T47D (cell line): ENCODE results near the gene BCL11B.

ENCODE experiments used
- DNase-seq, 2 experiments: peaks; one replicate each; pipeline versions ENCODE4 v3.0.0 to v3.0.0-alpha.2; 2011 to 2012; ENCODE audit warnings: low read depth in 1 of 2, low spot score in 1 of 2
- JUND ChIP-seq: IDR thresholded peaks from 2 replicates; pipeline ENCODE4 v1.6.1; 2012; ENCODE audit warnings: low read depth
- in situ Hi-C: cut with HindIII; loops from 2 replicates; pipeline ENCODE4 v1.10.0; 2016; ENCODE audit warnings: low sequenced_read_pairs, low pct_unique_long_range_greater_than_20kb

Gene BCL11B

GRCh38 chr14:99131632-99132271 lies 140.2 kb downstream of the BCL11B start:
- no peak for DNase-seq
- in situ Hi-C loops: no loop called here
- TF ChIP-seq JUND: no peak

DNA sequence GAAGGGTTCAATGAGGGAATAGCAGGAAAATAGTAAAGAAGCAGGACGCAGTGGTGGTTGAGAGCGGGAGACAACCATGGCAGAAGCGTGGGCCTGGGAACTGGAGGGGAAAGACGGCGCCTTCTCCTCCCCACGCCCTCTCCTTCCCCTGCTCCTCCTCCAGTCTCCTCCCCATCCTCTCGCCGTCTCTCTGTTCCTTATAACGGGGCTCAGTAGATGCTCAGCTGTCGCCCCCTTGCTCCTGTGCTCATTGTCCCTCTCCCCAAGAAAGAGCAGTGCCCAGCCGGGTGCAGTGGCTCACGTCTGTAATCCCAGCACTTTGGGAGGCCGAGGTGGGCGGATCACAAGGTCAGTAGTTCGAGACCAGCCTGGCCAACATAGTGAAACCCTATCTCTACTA lies 142.0 kb downstream of the BCL11B start:
- no peak for DNase-seq
- in situ Hi-C loops: no loop called here
- no peak for TF ChIP-seq JUND

DNA sequence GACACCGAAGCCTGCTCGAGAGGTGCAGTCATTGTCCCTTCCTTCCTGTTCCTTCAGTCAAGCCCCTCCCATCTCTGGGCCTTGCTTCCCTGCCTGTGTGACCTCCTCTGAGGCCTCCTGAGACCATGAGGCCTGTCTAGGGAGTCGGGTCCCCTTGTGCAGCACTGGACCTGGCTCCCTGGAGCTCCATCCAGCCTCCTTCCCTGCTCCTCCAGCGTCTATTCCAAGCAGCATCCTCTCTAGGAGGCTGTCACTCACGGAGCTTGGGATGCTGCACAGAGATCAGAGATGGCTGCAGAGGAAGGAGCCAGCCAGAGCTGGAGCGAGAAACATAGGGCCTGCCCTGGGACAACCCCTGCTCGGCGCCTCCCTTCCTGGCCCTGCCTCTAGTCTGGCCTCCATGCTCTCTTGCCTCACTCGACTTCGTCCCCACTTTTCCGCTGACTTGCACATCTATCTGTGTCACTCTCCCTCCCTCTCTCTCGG lies 142.7 kb downstream of the BCL11B start:
- in situ Hi-C loops: no loop called here
- TF ChIP-seq JUND: no peak
- DNase-seq: no peak

DNA sequence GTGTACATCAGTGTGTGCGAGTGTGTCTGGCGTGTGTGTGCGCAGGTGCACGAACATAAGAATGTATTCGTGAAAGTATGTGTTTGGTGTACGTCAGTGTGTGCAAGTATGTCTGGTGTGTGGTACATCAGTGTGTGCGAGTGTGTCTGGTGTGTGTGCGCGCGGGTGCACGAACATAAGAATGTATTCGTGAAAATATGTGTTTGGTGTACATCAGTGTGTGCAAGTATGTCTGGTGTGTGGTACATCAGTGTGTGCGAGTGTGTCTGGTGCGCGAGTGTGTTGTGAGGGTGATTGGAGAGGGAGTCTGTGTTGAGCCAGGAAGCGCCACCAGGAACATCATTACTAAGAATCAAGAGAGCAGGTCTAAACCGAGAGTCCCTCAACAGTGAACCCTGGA lies 143.8 kb downstream of the BCL11B start:
- in situ Hi-C loops: no loop called here
- no peak for TF ChIP-seq JUND

GRCh38 chr14:99127651-99128167 lies 144.3 kb downstream of the BCL11B start:
- no peak for TF ChIP-seq JUND
- DNase-seq: no peak
- in situ Hi-C loops: no loop called here

More for the DNA sequence above, 143.8 kb downstream of the BCL11B start:
- DNase-seq: no peak

DNA sequence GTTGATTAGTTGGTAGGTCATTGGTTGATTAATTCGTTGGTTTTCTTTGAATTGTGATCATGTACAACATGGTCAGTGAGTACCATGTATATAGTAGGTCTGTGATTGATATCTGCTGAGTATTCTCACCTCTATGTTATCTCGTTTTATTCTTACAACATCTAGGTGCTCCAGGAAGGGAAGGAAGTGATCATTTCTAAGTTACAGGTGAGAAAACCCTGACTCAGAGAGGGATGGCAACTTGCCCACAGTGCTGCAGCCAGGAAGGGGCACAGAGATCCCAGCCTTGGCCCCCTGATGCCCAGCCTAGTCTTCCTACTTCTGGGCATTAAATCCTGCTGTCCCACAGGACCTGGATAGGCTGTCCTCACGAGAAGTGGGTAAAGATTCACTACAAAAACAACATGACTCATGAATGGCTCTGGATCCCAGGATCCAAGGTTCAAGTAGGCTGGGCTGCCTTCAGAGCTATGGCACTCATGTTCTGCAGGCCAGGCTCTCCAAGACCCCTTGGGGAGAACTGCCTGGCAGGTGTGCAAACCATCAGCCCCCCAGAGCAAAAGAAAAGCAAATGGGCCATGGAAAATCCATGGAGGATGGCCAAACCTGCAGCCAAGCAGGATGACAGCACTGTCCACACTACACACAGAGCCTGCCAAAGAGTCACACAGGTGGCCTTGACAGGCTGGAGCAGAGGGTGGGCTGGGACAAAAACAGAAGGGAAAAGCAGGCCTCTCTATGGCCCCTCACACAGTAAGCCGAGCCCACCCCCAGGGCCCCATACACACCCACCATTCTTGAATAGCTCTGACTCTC lies 146.2 kb downstream of the BCL11B start:
- no peak for DNase-seq
- TF ChIP-seq JUND: no peak
- in situ Hi-C loops: no loop called here

GRCh38 chr14:99125113-99125512 lies 146.9 kb downstream of the BCL11B start:
- TF ChIP-seq JUND: no peak
- DNase-seq: no peak

DNA sequence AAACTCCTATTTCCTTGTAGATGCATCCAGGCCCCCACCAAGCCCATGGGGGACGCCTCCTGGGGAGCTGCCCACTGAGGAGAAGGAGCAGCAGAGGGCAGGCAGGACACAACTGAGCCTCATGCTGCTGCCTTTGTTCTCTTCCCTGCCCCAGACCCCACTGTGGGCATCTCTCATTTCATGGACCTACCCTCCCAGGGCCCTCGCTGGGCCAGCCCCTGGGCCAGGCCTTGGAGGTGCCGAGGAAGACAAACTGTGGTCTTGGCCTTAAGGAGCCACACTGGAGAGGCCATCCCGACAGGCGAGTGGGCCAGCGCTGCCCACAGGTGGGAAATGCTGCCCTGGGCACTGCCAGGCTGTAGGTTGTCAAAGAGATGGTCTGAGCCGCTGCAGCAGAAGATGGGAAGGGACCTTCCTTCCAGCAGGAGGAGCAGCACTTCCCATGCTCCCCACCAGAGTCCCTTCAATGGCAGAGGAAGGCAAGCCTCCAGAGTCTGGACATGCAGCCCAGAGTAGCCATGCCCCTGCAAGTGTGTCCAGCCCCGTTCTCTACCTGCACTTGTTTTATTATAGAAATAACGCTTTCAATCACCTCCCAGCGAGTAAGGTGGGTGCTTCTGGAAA lies 147.4 kb downstream of the BCL11B start:
- TF ChIP-seq JUND: no peak
- no peak for DNase-seq
- in situ Hi-C loops: no loop called here

More at GRCh38 chr14:99125113-99125512, 146.9 kb downstream of the BCL11B start:
- in situ Hi-C loops: no loop called here

GRCh38 chr14:99123208-99123870 lies 148.7 kb downstream of the BCL11B start:
- DNase-seq: no peak
- TF ChIP-seq JUND: no peak
- in situ Hi-C loops: no loop called here

GRCh38 chr14:99122521-99123125 lies 149.4 kb downstream of the BCL11B start:
- no peak for TF ChIP-seq JUND
- in situ Hi-C loops: no loop called here
- DNase-seq: peak in 1 of 2 experiments; percentile 24

DNA sequence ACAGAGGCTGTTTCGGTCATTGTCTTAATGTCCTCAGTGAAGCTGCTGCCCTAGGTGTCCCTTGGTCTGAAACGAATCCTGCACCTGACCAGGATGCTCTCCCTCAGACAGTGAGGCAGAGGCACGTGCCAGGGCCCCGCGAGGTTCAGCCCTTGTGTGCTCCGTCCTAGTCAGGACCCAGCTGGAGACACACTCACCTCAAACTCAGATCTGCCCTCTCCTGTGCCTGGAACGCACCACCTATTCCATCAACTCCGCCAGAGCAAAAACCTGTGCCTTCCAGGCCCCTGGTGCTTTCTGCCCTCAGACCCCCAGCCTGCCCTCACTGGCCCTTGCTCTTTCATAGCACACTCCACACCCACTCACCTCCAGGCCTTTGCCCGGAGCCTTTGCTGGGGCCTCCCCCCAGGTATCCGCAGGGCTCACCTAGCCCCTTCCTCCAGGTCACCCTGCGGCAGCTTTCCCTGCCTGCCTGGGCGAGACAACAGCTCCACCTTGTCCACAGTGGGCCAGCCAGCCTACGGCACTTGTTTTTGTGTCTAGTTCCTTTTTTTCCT lies 150.6 kb downstream of the BCL11B start:
- no peak for TF ChIP-seq JUND
- no peak for DNase-seq
- in situ Hi-C loops: no loop called here
